ENCODE measurements around the gene CHST5. TPM values are rescaled to one million over a fixed set of nuclear protein-coding genes. Genes with fewer than 3 reads are reported as not detected.

Gene CHST5
- polyA plus RNA-seq, 1 donor (not counting 4 experiments of a cell fraction or from before 2014, with no cell fraction given) = 0.12 TPM

- DNase-seq (ENCODE audit: low read depth, low spot score) (no peak), FAIRE-seq (no peak)
- Histone ChIP-seq H3K36me3 (ENCODE audit: control insufficient read depth in 2 of 2, extremely low read depth in 1 of 2, insufficient read depth in 2 of 2, low read length in 2 of 2) (no peaks in the 10 kb centered on the region), H4K20me1 (ENCODE audit: control insufficient read depth, extremely low read depth, insufficient read depth, low read length) (no peaks in the 10 kb centered on the region), H3K27ac (ENCODE audit: control insufficient read depth, insufficient read depth, low read length) (no peak overlapping the region), H2AFZ (ENCODE audit: control insufficient read depth, low read length) (no peak overlapping the region), H3K4me1 (ENCODE audit: control insufficient read depth, extremely low read depth, insufficient read depth, low read length) (peaks cover 54% of the 10 kb centered on the region), H3K4me3 (ENCODE audit: control insufficient read depth in 2 of 3, extremely low read depth in 1 of 3, insufficient read depth in 2 of 3, low read depth in 1 of 3, low read length in 3 of 3) (no peak overlapping the region), H3K9ac (ENCODE audit: control insufficient read depth, extremely low read depth, insufficient read depth, low read length) (no peak overlapping the region), H3K9me1 (ENCODE audit: control insufficient read depth, extremely low read depth, insufficient read depth, low read length) (no peaks in the 10 kb centered on the region), H3K4me2 (ENCODE audit: control insufficient read depth, extremely low read depth, insufficient read depth, low read depth, low read length) (no peak overlapping the region), H3K9me3 (ENCODE audit: control insufficient read depth, low read depth, low read length) (no peaks in the 10 kb centered on the region), H3K27me3 (ENCODE audit: control insufficient read depth, extremely low read depth, insufficient read depth, low read length) (no peaks in the 10 kb centered on the region), H3K79me2 (ENCODE audit: control insufficient read depth, insufficient read depth, low read length) (no peaks in the 10 kb centered on the region)
- dilution Hi-C loops (cut with MboI; ENCODE audit: extremely low pct_ligation_motif_present, low sequenced_read_pairs) = no loop called here
- TF ChIP-seq, protein P1, sequence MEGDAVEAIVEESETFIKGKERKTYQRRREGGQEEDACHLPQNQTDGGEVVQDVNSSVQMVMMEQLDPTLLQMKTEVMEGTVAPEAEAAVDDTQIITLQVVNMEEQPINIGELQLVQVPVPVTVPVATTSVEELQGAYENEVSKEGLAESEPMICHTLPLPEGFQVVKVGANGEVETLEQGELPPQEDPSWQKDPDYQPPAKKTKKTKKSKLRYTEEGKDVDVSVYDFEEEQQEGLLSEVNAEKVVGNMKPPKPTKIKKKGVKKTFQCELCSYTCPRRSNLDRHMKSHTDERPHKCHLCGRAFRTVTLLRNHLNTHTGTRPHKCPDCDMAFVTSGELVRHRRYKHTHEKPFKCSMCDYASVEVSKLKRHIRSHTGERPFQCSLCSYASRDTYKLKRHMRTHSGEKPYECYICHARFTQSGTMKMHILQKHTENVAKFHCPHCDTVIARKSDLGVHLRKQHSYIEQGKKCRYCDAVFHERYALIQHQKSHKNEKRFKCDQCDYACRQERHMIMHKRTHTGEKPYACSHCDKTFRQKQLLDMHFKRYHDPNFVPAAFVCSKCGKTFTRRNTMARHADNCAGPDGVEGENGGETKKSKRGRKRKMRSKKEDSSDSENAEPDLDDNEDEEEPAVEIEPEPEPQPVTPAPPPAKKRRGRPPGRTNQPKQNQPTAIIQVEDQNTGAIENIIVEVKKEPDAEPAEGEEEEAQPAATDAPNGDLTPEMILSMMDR (optimal IDR thresholded peaks at IDR 0.05 in 1 of 3, IDR thresholded peaks at IDR 0.05 in 1 of 3, conservative IDR thresholded peaks at IDR 0.05 in 1 of 3; ENCODE audit: extremely low read depth in 1 of 3, insufficient read depth in 2 of 3, low read length in 3 of 3) = no peak
- TF ChIP-seq EZH2 (IDR thresholded peaks at IDR 0.05; ENCODE audit: low read length) = no peak
Measured at GRCh38 chr16:75481475-75481874, 54.4 kb downstream of the CHST5 start.

GRCh38 chr16:75479421-75479990 is 56.4 kb downstream of the CHST5 start:
- no peaks in the 10 kb centered on the region for H3K9me3 ChIP-seq (ENCODE audit: control insufficient read depth, low read depth, low read length)
- no peak overlapping the region for H2AFZ ChIP-seq (ENCODE audit: control insufficient read depth, low read length)
- no peaks in the 10 kb centered on the region for H3K36me3 ChIP-seq (ENCODE audit: control insufficient read depth in 2 of 2, extremely low read depth in 1 of 2, insufficient read depth in 2 of 2, low read length in 2 of 2)
- DNase-seq (ENCODE audit: low read depth, low spot score) (no peak), FAIRE-seq (no peak)
- H3K27me3 ChIP-seq (ENCODE audit: control insufficient read depth, extremely low read depth, insufficient read depth, low read length) = no peaks in the 10 kb centered on the region
- peaks cover 35% of the 10 kb centered on the region for H3K4me1 ChIP-seq (ENCODE audit: control insufficient read depth, extremely low read depth, insufficient read depth, low read length)
- H3K4me2 ChIP-seq (ENCODE audit: control insufficient read depth, extremely low read depth, insufficient read depth, low read depth, low read length) = no peak overlapping the region
- H4K20me1 ChIP-seq (ENCODE audit: control insufficient read depth, extremely low read depth, insufficient read depth, low read length) = no peaks in the 10 kb centered on the region
- TF ChIP-seq EZH2 (IDR thresholded peaks at IDR 0.05; ENCODE audit: low read length) = no peak
- TF ChIP-seq, protein P1 (optimal IDR thresholded peaks at IDR 0.05 in 1 of 3, IDR thresholded peaks at IDR 0.05 in 1 of 3, conservative IDR thresholded peaks at IDR 0.05 in 1 of 3; ENCODE audit: extremely low read depth in 1 of 3, insufficient read depth in 2 of 3, low read length in 3 of 3) = no peak
- dilution Hi-C loops (cut with MboI; ENCODE audit: extremely low pct_ligation_motif_present, low sequenced_read_pairs) = no loop called here
- no peak overlapping the region for H3K9ac ChIP-seq (ENCODE audit: control insufficient read depth, extremely low read depth, insufficient read depth, low read length)
- H3K4me3 ChIP-seq (ENCODE audit: control insufficient read depth in 2 of 3, extremely low read depth in 1 of 3, insufficient read depth in 2 of 3, low read depth in 1 of 3, low read length in 3 of 3) = no peak overlapping the region
- H3K79me2 ChIP-seq (ENCODE audit: control insufficient read depth, insufficient read depth, low read length) = no peaks in the 10 kb centered on the region
- no peaks in the 10 kb centered on the region for H3K9me1 ChIP-seq (ENCODE audit: control insufficient read depth, extremely low read depth, insufficient read depth, low read length)
- no peak overlapping the region for H3K27ac ChIP-seq (ENCODE audit: control insufficient read depth, insufficient read depth, low read length)

Other genes with a start within 250 kb of the CHST5 start
- 22.3 to 42.1 TPM (median 32.8 TPM) in 3 replicates for gene CFDP1, start 102.6 kb downstream of the CHST5 start, polyA plus RNA-seq
- gene TMEM170A, start 71.4 kb downstream of the CHST5 start, polyA plus RNA-seq = 13.2 to 22.1 TPM (median 14.5 TPM) in 3 replicates
- gene CHST6, start 40.7 kb downstream of the CHST5 start, polyA plus RNA-seq = 0.03 to 0.27 TPM (median 0.14 TPM) in 3 replicates
- gene TMEM231, start 20.1 kb upstream of the CHST5 start, polyA plus RNA-seq = 11.0 to 15.9 TPM (median 11.7 TPM) in 3 replicates
- 83.2 to 95.8 TPM (median 93.2 TPM) in 3 replicates for gene GABARAPL2, start 30.3 kb upstream of the CHST5 start, polyA plus RNA-seq
- 33.3 to 43.4 TPM (median 34.4 TPM) in 3 replicates for gene ADAT1, start 87.2 kb upstream of the CHST5 start, polyA plus RNA-seq
- gene KARS1, start 111.6 kb upstream of the CHST5 start, polyA plus RNA-seq = 148 to 206 TPM (median 202 TPM) in 3 replicates
- gene TERF2IP, start 111.7 kb upstream of the CHST5 start, polyA plus RNA-seq = 14.3 to 24.4 TPM (median 20.0 TPM) in 3 replicates
- gene CPHXL2, start 140.9 kb upstream of the CHST5 start, polyA plus RNA-seq = not detected in 3 replicates
- not detected in 3 replicates for gene DUXB, start 165.4 kb upstream of the CHST5 start, polyA plus RNA-seq
- not detected in 3 replicates for gene CPHXL, start 190.4 kb upstream of the CHST5 start, polyA plus RNA-seq